GM12872 (cell line): Measurements from ENCODE around the gene BCAR3.

ENCODE experiments used
- TF ChIP-seq, protein P1 (sequence below): IDR thresholded peaks from 3 replicates; pipeline ENCODE4 v1.5.1; 2011; ENCODE audit warnings: low read depth, mild to moderate bottlenecking, low read length, moderate library complexity; ENCODE audit not compliant: insufficient read depth

The BCAR3 gene

GRCh38 chr1:93531193-93531592 lies 150.4 kb downstream of the BCAR3 start:
- TF ChIP-seq, protein P1, sequence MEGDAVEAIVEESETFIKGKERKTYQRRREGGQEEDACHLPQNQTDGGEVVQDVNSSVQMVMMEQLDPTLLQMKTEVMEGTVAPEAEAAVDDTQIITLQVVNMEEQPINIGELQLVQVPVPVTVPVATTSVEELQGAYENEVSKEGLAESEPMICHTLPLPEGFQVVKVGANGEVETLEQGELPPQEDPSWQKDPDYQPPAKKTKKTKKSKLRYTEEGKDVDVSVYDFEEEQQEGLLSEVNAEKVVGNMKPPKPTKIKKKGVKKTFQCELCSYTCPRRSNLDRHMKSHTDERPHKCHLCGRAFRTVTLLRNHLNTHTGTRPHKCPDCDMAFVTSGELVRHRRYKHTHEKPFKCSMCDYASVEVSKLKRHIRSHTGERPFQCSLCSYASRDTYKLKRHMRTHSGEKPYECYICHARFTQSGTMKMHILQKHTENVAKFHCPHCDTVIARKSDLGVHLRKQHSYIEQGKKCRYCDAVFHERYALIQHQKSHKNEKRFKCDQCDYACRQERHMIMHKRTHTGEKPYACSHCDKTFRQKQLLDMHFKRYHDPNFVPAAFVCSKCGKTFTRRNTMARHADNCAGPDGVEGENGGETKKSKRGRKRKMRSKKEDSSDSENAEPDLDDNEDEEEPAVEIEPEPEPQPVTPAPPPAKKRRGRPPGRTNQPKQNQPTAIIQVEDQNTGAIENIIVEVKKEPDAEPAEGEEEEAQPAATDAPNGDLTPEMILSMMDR, result no peak

DNA sequence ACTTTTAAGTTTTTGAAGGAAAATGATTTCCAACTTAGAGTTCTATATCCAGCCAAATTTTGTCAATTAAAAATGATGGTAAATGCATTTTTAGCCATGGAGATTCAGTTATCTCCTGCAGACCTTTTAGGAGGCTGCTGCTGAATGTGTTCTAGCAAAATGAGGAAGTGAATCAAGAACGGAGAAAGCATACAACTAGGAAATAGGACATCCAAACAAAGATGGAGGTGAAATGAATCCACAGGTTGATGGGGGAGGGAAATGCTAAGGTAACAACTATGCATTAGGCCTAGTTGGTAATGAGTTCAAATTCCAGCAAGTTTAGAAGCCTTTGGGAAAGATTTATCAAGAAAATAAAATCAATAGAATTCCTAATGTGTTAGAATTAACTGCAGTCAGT lies 153.2 kb downstream of the BCAR3 start:
- TF ChIP-seq, protein P1, result no peak

DNA sequence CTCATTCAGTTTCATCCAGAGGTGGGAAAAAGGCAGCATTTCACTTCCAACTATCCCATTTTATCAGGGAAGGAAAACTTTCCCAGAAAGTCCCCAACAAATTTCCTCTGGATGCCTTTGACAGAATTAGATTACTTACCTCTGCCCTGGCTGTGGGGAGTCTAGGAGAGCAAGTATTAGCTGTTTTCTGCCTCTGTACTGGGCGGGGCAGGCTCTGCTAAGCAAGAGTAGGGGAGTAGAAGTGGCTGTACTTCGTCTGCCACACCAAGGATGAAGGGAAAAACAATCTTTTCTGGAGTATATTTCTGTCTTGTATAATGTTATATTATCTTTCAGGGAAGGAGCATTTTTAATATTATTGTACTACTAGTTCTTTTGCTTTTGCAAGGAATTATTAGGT lies 155.2 kb downstream of the BCAR3 start:
- TF ChIP-seq, protein P1, result no peak

DNA sequence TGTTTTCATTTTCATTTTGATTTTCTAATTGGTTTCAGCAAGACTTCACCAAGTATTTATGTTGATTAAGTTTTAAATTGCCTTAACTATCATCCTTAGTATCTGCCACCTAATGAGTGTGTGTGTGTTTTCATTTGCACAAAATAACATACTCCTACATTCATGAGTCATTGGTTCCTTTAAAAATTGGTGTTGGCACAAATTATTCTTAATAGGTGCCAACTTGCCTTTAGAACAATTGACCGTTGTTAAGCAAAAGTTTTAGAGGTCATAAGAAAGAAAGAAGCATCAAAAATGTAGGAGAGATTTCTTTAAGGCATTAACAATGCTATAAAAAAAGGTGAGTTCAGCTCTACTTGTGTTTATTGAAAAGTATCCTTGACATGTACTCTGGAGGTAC lies 156.2 kb downstream of the BCAR3 start:
- TF ChIP-seq, protein P1, result no peak

DNA sequence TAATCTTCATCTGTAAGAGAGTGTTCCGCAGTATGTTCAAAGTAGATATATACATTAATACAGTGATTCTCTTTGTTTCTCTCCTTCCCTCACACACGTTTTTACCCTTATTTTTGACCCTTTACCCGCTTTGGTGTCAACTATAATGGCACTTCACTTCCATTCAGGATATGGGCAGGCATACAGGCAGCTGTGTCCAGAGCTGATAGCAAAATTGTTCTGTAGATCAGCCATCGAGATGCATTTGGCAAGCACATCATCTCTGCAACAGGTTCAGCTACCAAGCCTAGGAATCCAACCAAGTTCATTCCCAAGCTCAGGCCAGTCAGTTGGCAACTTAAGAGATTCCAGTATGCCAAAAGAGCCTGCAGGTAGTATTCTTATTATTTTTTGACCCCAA lies 158.9 kb downstream of the BCAR3 start:
- TF ChIP-seq, protein P1, result no peak

- TF ChIP-seq, protein P1, result no peak
Observed at GRCh38 chr1:93521618-93522017, 160.0 kb downstream of the BCAR3 start.

DNA sequence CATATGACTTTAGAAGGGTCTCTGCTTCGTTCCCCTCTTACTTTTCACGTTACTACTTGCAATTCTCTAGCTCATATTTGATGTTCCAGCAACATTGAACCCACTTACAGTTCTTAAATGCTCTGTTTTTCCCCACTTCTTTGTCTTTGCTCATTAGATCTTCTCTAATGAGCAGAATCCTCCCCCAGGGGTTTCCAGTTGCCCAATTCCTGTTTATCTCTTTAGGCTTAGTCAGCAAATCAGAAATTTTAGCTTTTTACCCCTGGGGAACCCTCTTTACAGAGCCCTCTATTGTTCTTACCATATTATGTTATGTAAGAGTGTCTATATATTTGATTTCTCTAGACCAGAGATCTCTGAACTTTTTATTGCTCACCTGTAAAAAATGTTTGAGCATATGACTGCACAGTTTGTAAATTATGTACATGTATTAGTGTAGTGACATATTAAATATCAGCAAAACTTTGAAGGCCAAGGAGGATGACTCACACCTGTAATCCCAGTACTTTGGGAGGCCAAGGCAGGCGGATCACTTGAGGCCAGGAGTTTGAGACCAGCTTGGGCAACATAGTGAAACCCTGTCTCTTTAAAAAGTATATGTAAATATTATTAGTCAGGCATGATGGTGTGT lies 162.3 kb downstream of the BCAR3 start:
- TF ChIP-seq, protein P1, result no peak
